Stimulated activated CD4-positive, alpha-beta T cell treated with anti-CD3 and anti-CD28 coated beads, Interleukin-4, amount 100 ng/mL, for 48 hours (primary cell): Measurements from ENCODE around the gene OR51E1.

Experiments used
- DNase-seq, 2 donors: peaks; one replicate each; pipeline ENCODE4 v3.0.0-alpha.2; 2020; ENCODE audit warnings: low read depth in 2 of 2

Gene OR51E1

GRCh38 chr11:4647766-4648165, 4.0 kb downstream of the OR51E1 start:
- no peak for DNase-seq

GRCh38 chr11:4654635-4655369, 11.0 kb downstream of the OR51E1 start:
- no peak for DNase-seq

GRCh38 chr11:4658629-4659445, 15.1 kb downstream of the OR51E1 start:
- no peak for DNase-seq

GRCh38 chr11:4662876-4663275, 19.1 kb downstream of the OR51E1 start:
- DNase-seq, result no peak

GRCh38 chr11:4664183-4664582, 20.4 kb downstream of the OR51E1 start:
- no peak for DNase-seq

- no peak for DNase-seq
Observed at GRCh38 chr11:4664786-4665185, 21.0 kb downstream of the OR51E1 start.

- DNase-seq, result no peak
Observed at GRCh38 chr11:4665424-4665823, 21.6 kb downstream of the OR51E1 start.

DNA sequence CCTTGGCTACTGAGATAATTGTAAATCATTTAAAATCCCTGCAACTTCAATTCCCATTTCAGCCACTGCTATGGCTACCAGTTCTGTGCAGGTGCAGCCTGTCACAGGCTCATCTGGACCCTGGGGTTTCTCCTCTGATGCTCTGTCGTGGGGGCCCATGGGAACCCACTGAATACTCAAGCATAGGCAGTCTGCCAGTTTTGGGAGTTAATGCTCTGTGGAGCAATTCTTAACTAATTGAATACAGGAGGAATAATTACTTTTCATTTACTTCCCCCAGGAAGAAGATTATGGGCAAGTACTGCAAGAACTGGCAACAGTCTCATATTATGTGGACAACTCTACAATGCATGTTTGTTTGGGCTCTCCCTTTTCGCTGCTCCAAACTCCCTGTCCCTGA, 28.0 kb downstream of the OR51E1 start:
- no peak for DNase-seq

GRCh38 chr11:4672470-4672869, 28.7 kb downstream of the OR51E1 start:
- no peak for DNase-seq

DNA sequence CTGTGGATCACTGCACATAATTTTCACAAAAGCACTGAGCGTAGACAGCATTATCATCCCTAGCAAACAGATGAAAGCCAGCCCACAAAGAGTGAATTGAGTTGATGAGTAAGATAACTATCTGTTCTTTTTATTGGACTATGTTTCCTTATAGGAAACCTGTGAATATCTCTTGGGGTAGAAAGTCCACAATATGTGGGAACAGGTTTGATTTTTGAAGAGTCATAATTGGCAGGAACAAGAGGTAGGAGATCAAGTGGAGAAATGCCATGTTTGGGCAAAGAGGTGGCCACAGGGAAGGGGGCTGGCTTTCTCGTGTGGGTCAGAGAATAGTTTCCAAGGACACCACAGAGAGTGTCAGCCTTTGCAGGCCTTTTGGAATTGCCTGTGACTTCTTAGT, 30.0 kb downstream of the OR51E1 start:
- DNase-seq, result no peak

DNA sequence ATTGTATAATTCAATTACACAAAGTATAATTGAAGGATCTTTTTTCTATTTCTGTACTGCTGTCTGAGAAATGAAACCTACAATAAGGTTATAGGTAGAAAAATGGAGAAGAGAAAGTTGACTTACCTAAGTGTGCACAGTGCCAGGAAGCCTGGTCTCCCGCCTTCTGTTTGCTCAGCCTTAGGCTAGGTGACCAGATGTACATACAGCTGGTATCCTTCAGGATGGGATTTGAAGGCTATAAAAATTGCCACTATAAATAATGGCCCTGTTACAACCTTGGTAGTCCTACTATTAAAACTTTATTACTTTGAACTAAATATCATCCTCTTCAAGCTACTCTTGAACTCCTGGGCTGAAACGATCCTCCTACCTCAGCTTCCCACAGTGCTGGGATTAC, 34.2 kb downstream of the OR51E1 start:
- DNase-seq, result no peak

- no peak for DNase-seq
Observed at GRCh38 chr11:4680341-4680740, 36.6 kb downstream of the OR51E1 start.

DNA sequence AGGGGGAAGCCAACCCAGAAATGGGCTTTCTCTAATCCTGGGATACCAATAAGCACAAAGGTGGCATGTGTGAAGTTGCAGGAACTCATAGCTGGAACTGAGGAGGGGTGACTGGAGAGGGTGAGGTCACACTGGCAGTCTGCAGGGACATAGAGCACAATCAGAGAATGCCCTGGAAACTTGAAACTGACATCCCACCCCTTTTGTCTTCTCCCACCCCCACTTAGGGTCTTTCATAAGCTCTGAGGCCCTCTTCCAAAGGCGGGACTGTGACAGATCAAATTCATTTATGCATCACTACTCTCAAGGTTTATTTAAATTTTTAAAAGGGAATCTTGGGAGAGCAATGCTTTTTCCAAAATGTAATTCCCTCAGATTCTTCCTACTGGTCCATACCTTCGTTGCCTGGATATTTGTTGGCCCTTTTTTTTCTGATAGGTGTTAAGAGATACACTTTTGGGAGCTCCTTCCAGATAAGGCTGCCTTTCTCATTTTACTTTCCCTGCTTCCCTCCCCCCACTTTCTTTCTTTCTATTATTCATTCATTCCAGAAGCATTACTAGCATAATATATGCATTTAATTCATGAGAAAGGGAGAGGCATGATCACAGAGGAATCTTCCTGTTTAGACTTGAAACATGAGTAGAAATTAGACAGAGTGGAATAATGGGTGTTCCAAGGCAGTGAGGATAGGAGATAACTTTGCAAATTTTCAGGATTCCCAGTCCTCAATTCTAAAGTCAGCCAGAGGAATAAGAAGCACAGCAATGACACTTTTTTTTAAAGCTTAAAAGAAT, 39.0 kb downstream of the OR51E1 start:
- no peak for DNase-seq

GRCh38 chr11:4684631-4685285, 41.0 kb downstream of the OR51E1 start:
- no peak for DNase-seq

GRCh38 chr11:4695442-4695841, 51.7 kb downstream of the OR51E1 start:
- DNase-seq, result no peak

GRCh38 chr11:4697585-4697984, 53.8 kb downstream of the OR51E1 start, which contains the start of gene OR51E2:
Gene OR51E2, minus strand, starts transcription at chr11:4697853. Its CDS starts 15,142 bp downstream, at chr11:4682711.
- DNase-seq, result no peak

DNA sequence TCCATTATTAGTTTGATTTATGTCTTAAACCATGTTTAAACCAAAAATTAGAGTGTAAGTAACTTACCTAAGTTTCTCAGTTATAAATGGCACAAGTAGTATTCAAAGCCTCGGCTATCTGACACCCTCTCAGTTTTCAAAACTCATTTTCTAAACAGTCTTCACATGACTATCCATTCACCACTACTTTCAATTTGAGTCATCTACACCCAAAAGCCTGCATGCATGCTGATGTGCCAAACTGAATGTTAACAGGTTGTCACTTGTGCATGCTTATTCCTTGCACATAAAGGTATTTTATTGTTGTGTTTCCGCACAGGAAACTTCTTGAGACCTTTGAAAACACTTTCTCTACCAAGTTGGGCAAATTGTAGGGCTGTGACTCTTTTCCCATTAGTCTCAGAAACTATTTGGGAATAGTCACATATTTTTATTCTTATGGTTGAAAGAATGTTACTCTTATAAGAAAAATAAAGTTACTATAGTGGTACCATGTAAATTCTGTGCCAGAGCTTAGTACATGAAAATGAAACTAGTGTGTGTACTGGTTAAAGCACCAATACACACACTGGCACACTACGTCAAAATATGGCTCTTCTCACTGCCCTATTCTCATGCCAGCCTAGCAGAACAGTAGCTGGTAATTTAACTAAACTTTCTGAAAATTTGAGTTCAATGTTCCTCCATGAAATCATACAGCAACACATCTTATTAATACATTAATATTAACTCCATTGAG, 56.1 kb downstream of the OR51E1 start:
- DNase-seq, result no peak

DNA sequence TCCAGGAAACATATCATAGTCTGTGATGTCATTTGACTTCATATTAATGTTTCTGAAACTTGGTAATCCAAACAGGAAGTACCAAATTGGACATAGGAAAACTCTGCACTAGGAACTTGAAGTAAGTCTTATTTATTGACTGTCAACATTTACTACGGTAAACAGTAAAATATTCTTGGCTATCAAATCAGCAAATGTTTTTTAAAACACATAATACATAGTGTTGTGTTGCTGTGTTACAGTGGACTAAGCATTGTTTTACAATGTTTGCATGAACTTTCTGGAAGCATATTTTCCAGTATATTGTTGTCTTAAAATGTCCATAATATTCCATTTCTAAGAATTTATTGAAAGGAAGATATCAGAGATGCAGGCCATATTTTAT, 56.6 kb downstream of the OR51E1 start:
- no peak for DNase-seq

DNA sequence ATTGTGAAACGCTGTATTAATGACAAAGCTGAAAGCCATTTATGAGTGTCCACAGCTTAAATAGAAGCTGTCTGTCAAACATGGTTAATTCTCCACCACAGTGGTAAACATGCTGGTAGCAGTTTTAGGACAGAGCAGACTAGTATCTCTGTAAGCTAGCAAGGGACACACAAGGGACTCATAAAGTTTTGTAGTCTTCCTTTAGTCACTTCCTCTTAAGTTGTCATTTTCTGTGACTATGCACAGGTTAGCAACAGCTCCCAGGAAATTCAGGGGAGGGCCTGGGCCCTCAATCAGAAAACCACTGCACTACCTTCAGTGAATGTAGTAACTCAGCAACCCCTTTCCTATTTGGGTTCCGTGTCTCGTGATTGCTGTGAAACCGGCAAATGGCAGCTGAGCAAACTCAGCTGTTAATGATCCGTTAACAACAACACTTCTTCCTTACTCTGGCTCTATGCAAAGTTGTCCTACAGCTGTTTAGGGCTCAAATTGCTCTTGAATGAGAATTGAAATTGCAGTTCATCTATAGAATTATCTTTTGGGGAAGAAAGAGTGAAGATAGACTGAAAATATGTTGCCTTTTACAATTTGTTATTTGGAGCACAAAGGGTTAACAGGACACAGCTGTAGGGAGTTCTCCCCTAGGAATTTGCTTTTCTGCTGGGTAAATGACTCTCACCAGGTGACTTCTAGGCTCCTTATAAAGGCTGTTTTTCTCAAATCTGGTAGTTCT, 60.4 kb downstream of the OR51E1 start, which contains the start of gene MMP26:
Gene MMP26 (plus strand): TSS at position 731 of the 736 bp plus-strand sequence.
- DNase-seq, result no peak

DNA sequence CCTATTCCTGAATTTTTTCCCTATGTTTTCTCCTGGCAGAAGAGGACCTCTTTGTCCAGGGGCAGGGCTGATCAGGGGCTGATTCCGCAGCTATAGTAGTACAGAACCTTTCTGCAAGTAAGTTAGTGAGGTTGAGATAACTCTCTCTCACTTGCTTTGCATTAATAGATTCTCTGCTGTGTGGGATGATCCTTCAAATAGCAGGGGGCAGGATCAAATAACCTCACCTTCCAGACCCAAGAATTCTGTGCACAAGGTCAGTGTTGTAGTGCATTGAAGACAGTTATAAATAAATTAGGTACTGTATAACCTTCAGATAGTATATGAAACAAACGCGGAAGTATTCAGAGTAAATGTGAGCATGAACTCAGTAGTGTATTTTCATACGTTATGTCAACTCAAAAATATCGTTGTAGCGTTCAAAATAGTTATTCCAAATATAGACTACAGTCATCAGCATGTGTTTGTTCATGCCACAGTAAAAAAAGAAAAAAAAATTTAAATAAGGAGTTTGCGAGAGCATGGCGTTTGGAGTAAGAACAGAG, 61.1 kb downstream of the OR51E1 start:
- no peak for DNase-seq
